ENCODE data around the gene QSER1.

QSER1 gene

GRCh38 chr11:32991427-32991826 lies 98.8 kb downstream of the QSER1 start:
- no peak for DNase-seq (ENCODE audit: low read depth)
- no peak for TF ChIP-seq CTCF (IDR thresholded peaks at IDR 0.05; ENCODE audit: low read depth, low read length, missing control alignments)
- no peak overlapping the region for H3K4me3 ChIP-seq (ENCODE audit: low read depth, low read length)

GRCh38 chr11:32991898-32992297 lies 99.3 kb downstream of the QSER1 start:
- no peak for TF ChIP-seq CTCF (IDR thresholded peaks at IDR 0.05; ENCODE audit: low read depth, low read length, missing control alignments)
- no peak for DNase-seq (ENCODE audit: low read depth)
- H3K4me3 ChIP-seq (ENCODE audit: low read depth, low read length) = no peak overlapping the region

- no peak overlapping the region for H3K4me3 ChIP-seq (ENCODE audit: low read depth, low read length)
- DNase-seq (ENCODE audit: low read depth) = no peak
- no peak for TF ChIP-seq CTCF (IDR thresholded peaks at IDR 0.05; ENCODE audit: low read depth, low read length, missing control alignments)
Observed at GRCh38 chr11:33000181-33000580, 107.6 kb downstream of the QSER1 start.

- DNase-seq (ENCODE audit: low read depth) = no peak
- TF ChIP-seq CTCF (IDR thresholded peaks at IDR 0.05; ENCODE audit: low read depth, low read length, missing control alignments) = no peak
- no peak overlapping the region for H3K4me3 ChIP-seq (ENCODE audit: low read depth, low read length)
Observed at GRCh38 chr11:33001281-33001680, 108.7 kb downstream of the QSER1 start.

GRCh38 chr11:33001751-33002542 lies 109.3 kb downstream of the QSER1 start:
- TF ChIP-seq CTCF (IDR thresholded peaks at IDR 0.05; ENCODE audit: low read depth, low read length, missing control alignments) = no peak
- DNase-seq (ENCODE audit: low read depth) = no peak
- H3K4me3 ChIP-seq (ENCODE audit: low read depth, low read length) = no peak overlapping the region

- no peak for TF ChIP-seq CTCF (IDR thresholded peaks at IDR 0.05; ENCODE audit: low read depth, low read length, missing control alignments)
- no peak for DNase-seq (ENCODE audit: low read depth)
- H3K4me3 ChIP-seq (ENCODE audit: low read depth, low read length) = no peak overlapping the region
Observed at GRCh38 chr11:33005175-33005574, 112.6 kb downstream of the QSER1 start.

- no peak for TF ChIP-seq CTCF (IDR thresholded peaks at IDR 0.05; ENCODE audit: low read depth, low read length, missing control alignments)
- H3K4me3 ChIP-seq (ENCODE audit: low read depth, low read length) = no peak overlapping the region
- no peak for DNase-seq (ENCODE audit: low read depth)
Observed at GRCh38 chr11:33006010-33006409, 113.4 kb downstream of the QSER1 start.
